ENCODE data around the gene MYH6.

Gene MYH6

DNA sequence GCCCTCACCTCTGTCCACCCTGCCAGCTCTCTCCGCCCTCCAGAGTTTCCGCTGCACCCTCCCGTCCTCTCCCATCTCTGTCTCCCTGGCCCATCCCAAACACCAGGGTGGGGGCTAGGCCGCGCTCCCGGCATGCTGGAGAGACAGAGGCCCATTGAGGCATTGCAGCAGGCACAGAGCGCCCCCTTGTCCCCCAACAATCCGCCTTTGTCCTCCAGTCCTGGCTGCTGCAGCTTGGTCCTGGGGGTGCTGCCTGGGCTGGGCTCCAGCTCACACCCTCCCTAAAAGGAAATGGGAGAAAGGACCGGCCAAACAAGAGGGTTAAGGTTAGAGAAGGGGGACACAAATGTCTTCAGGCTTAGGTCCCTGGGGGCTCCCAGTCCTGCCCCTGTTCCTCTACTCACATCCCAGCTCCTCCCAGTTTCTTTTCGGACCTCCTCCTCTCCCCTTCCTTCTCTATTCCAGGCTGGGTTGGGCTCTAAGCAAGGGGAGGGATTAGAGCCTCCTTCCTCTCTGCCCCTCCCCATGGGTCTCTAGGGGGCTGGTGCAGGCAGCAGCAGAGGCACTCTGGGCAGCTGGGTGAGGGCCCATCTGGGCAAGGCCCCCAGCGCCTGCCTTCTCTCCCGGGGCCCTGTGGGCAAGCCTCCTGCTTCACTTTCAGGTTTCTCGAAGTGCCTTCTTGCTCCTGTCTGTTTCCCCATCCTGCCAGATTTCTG is 31.4 kb downstream of the MYH6 start, which contains the start of gene CMTM5:
CMTM5 (plus strand) TSS at position 565 of the 716 bp plus-strand sequence. CDS start 206 bp downstream, outside the sequence.
- DNase-seq (ENCODE audit: low read depth): no peak

- DNase-seq (ENCODE audit: low read depth): no peak
These were observed 32.4 kb downstream of the MYH6 start for GRCh38 chr14:23375527-23376251.

GRCh38 chr14:23373041-23373440 is 35.0 kb downstream of the MYH6 start:
- DNase-seq (ENCODE audit: low read depth): no peak

- no peak for DNase-seq (ENCODE audit: low read depth)
These were observed 35.6 kb downstream of the MYH6 start, which contains the start of gene IL25 for GRCh38 chr14:23372509-23372908. IL25 (plus strand) TSS chr14:23372809.

DNA sequence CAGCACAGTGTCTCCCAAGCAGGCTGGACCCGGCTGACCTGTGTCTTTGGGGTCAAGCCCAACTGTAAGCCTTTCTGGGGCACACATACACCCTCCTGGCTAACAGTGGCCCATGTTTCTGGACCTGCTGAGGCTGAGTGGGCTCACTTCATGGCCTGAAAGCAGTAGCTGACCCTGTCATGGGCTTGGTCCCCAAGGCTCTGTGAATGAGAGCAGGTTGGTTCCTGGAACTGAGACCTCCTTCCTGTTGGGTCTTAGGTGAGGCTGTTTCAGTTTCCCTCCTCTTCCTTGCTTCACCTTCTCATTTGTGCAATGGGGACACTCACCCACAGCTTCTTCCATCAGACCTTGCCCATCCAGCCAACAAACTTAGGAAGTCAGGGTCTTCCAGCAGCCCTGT is 36.2 kb downstream of the MYH6 start:
- no peak for DNase-seq (ENCODE audit: low read depth)

DNA sequence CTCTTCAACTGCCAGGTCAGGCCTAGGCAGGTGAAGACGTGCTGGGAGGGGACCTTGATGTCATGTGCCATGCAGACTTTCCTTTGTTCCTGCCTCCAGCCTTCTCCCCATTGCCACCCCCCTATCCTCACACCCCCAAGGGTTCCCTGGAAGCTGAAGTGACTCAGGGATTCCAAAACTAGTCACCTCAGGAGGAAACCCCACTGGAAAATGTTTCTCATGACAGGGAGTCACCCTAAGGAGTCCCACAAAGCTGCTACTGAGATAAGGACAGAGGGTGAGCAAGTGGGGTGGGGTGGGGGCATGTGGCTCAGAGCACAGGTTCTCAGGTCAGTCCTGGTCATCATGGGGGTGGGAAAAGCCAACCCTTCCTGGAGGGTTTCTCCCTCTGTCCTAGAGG is 37.9 kb downstream of the MYH6 start:
- DNase-seq (ENCODE audit: low read depth): no peak

DNA sequence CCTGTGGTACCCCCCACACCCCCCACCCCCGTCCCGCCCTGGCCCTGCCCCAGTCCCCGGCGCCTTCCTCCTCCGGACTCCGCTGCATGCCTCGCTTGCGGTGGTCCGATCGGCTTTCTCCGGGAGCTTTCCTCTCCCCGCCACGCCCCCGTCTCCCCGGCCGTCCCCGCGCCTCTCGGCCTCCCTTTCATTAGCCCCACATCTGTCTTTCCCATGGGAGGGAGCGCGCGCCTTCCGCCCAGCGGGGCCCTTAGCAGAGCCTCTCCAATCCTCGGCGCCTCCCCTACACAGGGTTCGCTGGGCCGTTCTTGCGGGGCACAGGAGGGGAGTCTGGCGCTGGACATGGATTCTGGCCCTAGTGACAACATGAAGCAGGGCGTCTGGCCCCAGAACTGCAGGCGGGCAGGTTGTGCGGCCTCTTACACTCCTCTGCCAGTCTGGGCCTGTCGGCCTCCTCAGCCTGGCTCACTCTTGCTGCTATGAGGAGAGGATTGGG is 41.6 kb downstream of the MYH6 start:
- DNase-seq (ENCODE audit: low read depth): no peak

GRCh38 chr14:23365732-23366425 is 42.2 kb downstream of the MYH6 start:
- no peak for DNase-seq (ENCODE audit: low read depth)

DNA sequence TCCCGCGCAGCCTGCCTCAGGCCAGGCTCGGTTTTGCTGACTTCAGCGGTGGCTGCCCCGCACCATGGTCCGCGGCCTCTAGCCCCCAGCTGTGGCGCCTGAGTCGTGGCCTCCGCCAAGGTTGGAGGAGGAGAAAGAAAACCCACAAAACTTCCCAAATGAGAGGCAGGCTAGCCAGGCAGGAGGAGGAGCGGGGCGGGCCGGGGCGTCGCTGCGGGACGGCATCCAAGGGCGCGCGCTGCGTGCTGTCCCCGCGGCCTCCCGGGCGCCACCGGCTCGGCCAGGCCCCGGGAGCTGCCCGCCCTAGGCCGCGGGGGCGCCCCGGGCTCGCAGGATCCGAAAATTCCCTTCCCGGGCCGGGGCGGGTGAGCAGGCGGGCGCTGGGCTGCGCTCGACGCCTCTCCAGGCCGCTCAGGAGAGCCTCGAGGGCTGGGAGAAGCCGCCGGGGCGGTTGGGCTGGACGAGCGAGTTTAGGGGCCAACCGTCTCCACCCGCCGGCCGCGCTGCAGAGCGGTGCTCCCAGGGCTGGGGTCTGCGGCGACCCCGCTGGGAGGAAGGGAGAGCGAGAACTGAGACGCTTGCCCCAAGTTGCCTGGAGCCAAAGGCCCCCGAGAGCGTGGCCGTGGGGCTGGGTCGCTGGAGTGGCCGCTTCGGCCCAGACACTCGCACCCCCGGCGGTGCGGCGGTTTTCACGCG is 42.9 kb downstream of the MYH6 start, which contains the start of gene EFS:
EFS (minus strand) TSS at position 137 of the 696 bp plus-strand sequence. CDS start 147 bp downstream, outside the sequence.
- no peak for DNase-seq (ENCODE audit: low read depth)

GRCh38 chr14:23364164-23365035 is 43.7 kb downstream of the MYH6 start:
- no peak for DNase-seq (ENCODE audit: low read depth)

DNA sequence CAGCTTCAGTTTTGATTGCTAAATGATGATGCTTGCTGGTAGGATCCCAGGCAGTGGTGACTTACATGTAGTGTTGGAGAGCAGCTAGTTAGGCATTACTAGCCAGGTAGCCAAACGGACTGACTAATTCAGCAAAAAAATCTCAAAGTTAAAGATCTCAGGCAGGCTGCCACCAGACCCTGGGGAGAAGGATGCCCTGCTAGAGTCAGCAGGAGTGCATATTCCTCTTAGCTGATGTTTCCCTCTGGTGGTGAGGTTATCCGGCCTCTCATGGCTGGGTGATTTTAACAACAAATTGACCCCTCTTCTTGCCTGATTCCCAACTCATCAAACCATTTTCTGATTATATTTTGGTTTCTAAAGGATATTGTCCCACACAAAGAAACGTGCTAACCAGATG is 45.9 kb downstream of the MYH6 start:
- DNase-seq (ENCODE audit: low read depth): no peak

DNA sequence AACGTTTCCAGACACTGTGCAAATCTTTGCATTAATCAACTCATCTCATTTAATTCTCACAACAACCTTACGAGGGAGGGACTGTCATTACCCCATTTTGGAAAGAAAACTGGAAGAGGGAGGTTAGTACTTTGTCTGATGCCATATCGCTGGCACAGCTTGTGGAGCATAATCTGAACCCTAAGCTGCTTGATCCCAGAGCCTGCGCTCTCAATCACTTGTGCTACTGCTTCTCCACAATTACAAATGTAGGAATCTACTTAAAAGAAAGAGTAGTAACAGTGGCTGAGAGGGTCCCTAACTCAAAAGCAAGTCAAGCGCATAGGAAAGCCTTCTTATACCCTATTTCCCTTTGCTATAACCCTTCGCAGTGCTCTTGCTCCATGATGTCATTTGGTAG is 46.3 kb downstream of the MYH6 start:
- no peak for DNase-seq (ENCODE audit: low read depth)

DNA sequence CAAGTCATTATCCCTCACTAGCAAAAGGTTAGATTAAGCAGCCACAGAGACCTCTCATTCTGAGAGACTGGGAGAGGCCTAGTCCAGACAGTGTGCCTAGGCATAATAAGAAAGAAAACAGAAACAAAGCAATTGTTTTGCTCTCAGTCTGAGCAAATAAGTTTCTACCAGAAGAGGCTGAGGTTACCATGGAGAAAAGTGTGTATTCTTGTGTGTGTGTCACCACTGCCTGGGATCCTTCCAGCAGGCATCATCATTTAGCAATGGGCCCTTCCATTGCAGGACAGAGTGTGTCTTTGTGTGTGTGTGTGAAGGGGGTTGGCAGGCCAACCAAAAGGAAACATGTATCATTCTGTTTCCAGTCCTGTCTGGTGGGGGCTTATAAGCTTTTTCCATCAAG is 46.8 kb downstream of the MYH6 start:
- DNase-seq (ENCODE audit: low read depth): no peak

GRCh38 chr14:23360496-23360895 is 47.6 kb downstream of the MYH6 start:
- no peak for DNase-seq (ENCODE audit: low read depth)

DNA sequence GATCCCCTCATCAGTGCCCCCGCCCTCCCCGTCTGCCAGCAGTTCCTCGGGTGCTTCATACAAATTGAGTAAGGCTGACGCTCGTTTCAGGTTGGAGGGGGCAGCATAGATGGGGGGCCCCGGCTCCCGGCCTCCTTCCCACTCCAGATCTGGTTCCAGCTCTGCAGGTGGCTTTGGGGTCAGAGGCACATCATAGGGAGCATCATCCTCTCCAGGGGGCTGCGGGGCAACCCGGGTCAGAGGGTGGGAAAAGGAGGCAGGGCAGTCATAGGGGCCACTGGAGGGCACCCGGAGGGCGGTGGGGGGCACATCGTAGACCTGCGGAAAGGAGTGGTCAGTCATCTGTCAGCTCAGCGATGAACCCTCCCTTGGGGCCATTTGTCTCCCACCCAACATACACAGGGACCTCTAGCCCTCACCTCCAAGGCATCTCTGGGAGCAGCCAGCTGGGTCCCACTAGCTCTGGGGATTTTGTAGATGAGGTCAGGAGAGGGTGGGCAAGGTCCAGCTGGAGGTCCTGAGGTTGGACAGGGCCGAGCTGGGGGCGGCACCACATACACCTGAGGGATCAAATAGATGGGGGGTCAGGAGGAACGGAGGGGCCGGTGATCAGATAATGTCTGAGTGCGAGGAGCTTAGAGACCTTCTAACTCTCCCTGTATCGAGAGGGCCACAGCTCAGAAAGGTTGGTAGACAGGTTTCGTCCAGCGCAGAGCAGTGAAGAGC is 48.2 kb downstream of the MYH6 start:
- no peak for DNase-seq (ENCODE audit: low read depth)

- no peak for DNase-seq (ENCODE audit: low read depth)
These were observed 48.9 kb downstream of the MYH6 start for GRCh38 chr14:23359167-23359626.

DNA sequence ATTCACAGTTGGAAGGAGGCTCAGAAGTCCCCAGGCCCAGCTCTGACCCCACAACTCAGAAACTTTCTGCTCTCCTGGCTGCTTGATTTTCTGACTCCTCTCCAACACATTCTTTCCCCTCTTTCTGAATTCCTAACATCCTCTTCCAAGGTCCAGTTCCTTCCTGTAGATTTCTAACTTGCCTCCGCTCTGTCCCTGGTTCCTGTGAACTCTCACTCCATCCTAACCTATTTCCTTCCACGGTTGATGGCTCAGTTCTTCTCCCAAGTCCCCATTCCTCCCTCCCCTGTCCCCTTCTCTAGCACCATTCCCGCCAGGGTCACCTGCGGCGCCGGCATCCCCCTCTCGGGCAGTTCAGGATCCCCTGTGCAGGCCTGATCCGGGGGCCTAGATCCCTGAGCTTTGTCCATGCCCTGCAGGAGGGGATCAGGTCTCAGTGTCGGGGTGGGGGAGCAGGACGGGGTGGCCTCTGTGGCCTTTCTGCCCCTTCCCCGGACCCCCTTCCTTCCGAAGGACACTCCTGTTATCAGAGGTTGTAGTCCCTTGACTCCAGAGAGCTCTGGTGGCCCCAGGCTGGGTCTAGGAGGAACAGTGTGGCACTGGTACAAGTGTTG is 49.4 kb downstream of the MYH6 start:
- DNase-seq (ENCODE audit: low read depth): no peak

- no peak for DNase-seq (ENCODE audit: low read depth)
These were observed 50.0 kb downstream of the MYH6 start for GRCh38 chr14:23358042-23358441.

- DNase-seq (ENCODE audit: low read depth): no peak
These were observed 50.8 kb downstream of the MYH6 start for GRCh38 chr14:23357261-23357660.

DNA sequence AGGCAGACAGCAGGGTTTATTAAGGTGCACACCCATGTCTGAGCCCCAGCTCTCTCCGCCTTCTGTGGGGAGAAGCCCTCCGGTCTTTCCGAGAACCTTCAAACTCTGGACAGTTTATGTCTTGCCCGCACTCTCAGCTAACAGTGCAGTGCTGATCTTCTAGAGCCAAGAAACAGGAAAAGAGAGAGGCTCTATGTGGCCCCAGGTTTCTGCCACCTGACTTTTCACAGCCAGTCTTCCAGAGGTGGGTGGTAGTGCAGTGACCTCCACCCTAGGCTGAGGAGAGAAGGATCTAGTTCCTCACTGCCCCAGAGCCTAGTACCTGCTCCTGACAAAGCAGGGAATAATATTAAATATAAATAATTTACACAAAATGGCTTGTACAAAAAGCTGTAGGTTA is 51.4 kb downstream of the MYH6 start:
- DNase-seq (ENCODE audit: low read depth): no peak

Data from activated T-cell treated with anti-CD3 and anti-CD28 coated beads for 48 hours (primary cell).